Skeletal muscle satellite cell (primary cell): ENCODE results near the gene RCBTB1.
"Not testable (repeated sequence)": the region's sequence is repeated elsewhere in the genome, so short reads cannot be mapped to it uniquely, and the experiment has no call there.

ENCODE experiments used
- H3K27me3 ChIP-seq: 2 replicates; pipeline ENCODE4 v1.7.0; 2013; ENCODE audit warnings: low read length; ENCODE audit not compliant: control insufficient read depth, insufficient read depth
- H3K36me3 ChIP-seq: 2 replicates; pipeline ENCODE4 v1.7.0; 2013; ENCODE audit warnings: mild to moderate bottlenecking, control low read depth, low read length; ENCODE audit not compliant: insufficient read depth
- H3K4me1 ChIP-seq: 2 replicates; pipeline ENCODE4 v1.7.0; 2013; ENCODE audit warnings: low read length; ENCODE audit not compliant: control insufficient read depth, insufficient read depth
- H3K4me2 ChIP-seq: 2 replicates; pipeline ENCODE4 v1.7.0; 2013; ENCODE audit warnings: mild to moderate bottlenecking, low read length
- H3K4me3 ChIP-seq: 2 replicates; pipeline ENCODE4 v1.7.0; 2013; ENCODE audit warnings: low read length
- H3K9ac ChIP-seq: 2 replicates; pipeline ENCODE4 v1.7.0; 2013; ENCODE audit warnings: mild to moderate bottlenecking, low read depth, low read length, moderate library complexity
- H3K9me3 ChIP-seq: replicated peaks from 2 replicates; pipeline ENCODE4 v1.7.0; 2013; ENCODE audit warnings: mild to moderate bottlenecking, control low read depth, low read length

The RCBTB1 gene

DNA sequence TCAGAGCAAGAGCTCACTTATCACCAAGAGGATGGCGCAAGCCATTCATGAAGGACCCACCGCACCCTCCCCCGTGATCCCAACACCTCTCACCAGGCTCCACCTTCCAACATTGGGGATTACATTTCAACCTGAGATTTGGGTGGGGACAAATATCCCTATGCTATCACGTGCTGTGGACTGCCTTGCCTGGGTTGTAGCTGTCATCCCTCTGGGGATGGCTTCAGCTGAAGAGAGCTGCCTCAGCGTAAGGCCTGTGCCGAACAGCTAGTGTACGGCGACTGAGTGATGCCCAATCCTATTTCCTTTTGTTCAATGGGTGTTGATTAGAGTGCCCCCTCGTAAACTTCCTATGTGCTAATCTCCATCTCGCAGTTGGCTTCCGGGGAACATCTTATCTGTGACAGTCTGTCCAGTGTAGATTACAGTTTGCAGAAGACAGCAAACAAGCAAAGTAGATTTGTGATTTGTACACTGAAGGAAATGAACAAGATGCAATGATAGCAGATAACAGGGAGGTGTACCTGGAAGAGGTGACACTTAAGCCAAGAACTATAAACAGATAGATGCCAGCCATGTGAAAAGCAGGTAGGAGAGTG lies 11.8 kb upstream of the RCBTB1 start:
- Histone ChIP-seq H3K4me2 (no peak overlapping the region), H3K4me3 (no peak overlapping the region), H3K9me3 (no peaks in the 10 kb centered on the region), H3K36me3 (no peaks in the 10 kb centered on the region), H3K4me1 (no peaks in the 10 kb centered on the region), H3K27me3 (peaks cover 8% of the 10 kb centered on the region), H3K9ac (no peak overlapping the region)

DNA sequence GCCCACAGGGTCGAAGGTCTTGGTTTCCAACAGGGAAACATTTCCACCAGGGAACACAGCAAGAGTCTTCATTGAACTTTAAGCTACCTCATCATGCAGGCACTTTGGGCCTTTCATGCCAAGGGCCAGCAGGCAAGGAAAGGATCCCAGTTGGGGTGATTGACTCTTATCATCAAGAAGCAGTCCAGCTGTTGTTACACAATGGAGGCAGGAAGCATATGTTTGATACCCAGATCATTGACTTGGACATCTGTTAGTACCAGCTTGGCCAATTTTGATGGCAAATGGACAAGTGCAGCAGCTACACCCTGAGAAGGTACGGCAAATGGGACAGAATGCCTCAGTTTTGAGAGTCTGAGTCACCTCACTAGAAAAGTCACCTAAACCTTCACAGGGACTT lies 10.9 kb upstream of the RCBTB1 start:
- no peak overlapping the region for H3K4me2 ChIP-seq
- no peaks in the 10 kb centered on the region for H3K36me3 ChIP-seq
- peaks cover 8% of the 10 kb centered on the region for H3K27me3 ChIP-seq
- no peaks in the 10 kb centered on the region for H3K4me1 ChIP-seq
- no peaks in the 10 kb centered on the region for H3K9me3 ChIP-seq
- no peak overlapping the region for H3K4me3 ChIP-seq
- H3K9ac ChIP-seq, result no peak overlapping the region

DNA sequence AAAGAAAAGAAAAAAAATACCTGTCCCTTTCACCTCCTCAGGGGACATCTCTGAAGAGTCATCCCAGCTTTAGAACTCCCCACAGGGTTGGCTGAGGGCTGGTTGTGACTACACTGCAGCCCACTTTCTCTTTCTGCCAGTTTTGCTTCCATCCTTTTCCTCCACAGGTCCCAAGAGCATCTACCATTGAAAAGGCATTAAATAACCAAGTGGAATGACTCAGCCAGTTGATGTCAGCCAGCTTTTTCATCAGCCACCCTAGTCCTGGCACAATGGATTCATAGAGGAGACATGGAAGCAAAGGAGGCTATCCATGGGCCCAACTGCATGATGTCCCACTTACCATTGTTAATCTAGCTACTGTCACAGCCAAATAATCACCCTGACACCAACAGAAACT lies 9.2 kb upstream of the RCBTB1 start:
- H3K4me3 ChIP-seq, result no peak overlapping the region
- H3K4me1 ChIP-seq, result no peaks in the 10 kb centered on the region
- H3K4me2 ChIP-seq, result no peak overlapping the region
- peaks cover 8% of the 10 kb centered on the region for H3K27me3 ChIP-seq
- no peaks in the 10 kb centered on the region for H3K36me3 ChIP-seq
- H3K9ac ChIP-seq, result no peak overlapping the region
- no peaks in the 10 kb centered on the region for H3K9me3 ChIP-seq

DNA sequence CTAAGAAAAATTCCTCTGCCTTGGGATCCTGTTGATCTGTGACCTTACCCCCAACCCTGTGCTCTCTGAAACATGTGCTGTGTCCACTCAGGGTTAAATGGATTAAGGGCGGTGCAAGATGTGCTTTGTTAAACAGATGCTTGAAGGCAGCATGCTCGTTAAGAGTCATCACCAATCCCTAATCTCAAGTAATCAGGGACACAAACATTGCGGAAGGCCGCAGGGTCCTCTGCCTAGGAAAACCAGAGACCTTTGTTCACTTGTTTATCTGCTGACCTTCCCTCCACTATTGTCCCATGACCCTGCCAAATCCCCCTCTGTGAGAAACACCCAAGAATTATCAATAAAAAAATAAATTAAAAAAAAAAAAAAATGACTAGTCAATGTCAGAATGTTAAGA lies 8.5 kb upstream of the RCBTB1 start:
- H3K4me1 ChIP-seq, H3K4me3 ChIP-seq, H3K9ac ChIP-seq, H3K27me3 ChIP-seq, H3K4me2 ChIP-seq, H3K36me3 ChIP-seq, H3K9me3 ChIP-seq: not testable (repeated sequence)

DNA sequence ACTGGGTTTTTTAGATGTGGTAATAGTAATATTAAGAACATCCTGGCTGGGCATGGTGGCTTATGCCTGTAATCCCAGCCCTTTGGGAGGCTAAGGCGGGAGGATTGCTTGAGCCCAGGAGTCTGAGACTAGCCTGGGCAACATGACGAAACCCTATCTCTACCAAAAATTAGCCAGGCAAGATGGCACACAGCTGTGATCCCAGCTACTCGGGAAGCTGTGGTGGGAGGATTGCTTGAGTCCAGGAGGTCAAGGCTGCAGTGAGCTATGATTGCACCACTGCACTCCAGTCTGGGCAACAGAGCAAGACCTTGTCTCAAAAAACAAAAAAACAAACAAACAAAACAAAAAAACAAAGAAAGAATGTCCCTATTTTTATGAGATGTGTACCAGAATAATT lies 5.4 kb upstream of the RCBTB1 start:
- not testable (repeated sequence) for H3K4me2 ChIP-seq

DNA sequence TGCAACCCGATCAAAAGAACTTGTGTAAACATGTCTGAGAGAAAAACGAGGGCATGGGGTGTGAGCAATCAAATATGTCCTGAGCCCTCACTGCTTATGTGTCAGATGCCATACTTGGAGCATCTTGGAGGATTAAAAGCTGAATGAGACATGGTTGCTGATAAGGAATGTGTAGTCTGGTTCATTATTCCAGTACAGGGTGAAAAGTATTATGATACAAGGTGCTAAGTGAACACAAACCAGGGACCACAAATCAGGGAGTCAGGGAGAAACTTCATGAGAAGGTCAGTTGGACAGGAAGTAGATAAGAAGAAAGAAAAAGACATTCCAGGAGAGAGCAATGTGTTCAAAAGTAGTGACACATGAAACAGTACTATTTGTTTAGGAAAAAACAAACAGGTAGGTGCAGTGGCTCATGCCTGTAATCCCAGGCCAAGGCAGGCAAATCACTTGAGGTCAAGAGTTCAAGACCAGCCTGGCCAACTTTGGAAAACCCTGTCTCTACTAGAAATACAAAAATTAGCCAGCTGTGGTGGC lies 2.0 kb upstream of the RCBTB1 start:
- no peak overlapping the region for H3K4me2 ChIP-seq
- no peaks in the 10 kb centered on the region for H3K9me3 ChIP-seq
- H3K36me3 ChIP-seq, result no peaks in the 10 kb centered on the region
- H3K9ac ChIP-seq, result no peak overlapping the region
- no peaks in the 10 kb centered on the region for H3K27me3 ChIP-seq
- H3K4me3 ChIP-seq, result no peak overlapping the region
- H3K4me1 ChIP-seq, result peaks cover 23% of the 10 kb centered on the region

More for the DNA sequence above, 5.4 kb upstream of the RCBTB1 start:
- H3K9me3 ChIP-seq, H3K36me3 ChIP-seq, H3K27me3 ChIP-seq, H3K9ac ChIP-seq, H3K4me3 ChIP-seq: not testable (repeated sequence)
- peaks cover 12% of the 10 kb centered on the region for H3K4me1 ChIP-seq

DNA sequence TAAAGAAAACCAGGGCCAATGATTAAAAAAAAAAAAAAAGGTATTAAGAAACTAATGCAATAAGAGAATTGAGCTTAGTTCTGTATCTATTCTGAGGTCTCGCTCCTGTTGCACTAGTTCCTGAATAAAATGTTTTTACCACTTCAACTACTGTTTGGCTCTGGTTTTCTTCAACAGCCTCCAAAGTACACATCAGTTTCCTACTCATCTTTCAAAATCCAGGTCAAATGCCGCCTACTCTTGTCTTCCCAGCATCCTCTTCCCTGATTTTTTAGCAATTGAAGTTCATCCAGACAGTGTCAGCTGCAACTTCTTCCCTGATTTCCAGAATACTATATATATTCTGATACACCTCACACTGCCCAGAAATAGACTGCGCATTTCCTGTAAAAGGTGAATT lies 1.4 kb upstream of the RCBTB1 start:
- no peak overlapping the region for H3K4me3 ChIP-seq
- no peaks in the 10 kb centered on the region for H3K9me3 ChIP-seq
- no peak overlapping the region for H3K4me2 ChIP-seq
- H3K9ac ChIP-seq, result no peak overlapping the region
- H3K27me3 ChIP-seq, result no peaks in the 10 kb centered on the region
- H3K4me1 ChIP-seq, result peaks cover 23% of the 10 kb centered on the region
- H3K36me3 ChIP-seq, result no peaks in the 10 kb centered on the region

DNA sequence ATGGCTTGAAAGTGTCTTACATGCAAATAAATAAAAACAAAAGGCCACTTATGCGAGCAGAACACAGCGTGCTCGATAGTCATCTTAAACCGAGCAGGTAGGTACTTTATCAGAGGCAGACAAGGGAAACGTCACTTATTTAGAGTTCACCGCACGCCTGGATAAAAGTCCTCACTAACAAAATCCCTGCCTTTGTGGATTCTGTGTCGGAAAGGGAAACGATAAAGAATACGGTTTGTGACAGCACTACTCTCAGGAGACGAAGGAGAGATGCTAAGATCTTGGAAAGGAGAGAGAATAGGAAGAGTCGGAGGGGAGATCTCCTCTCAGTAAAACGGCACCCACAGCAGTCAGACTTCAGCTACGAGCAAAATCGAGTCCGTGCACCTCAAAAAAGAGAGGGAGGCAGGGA lies 581 bp downstream of the RCBTB1 start:
- H3K4me1 ChIP-seq, result peaks cover 23% of the 10 kb centered on the region
- H3K9ac ChIP-seq, result peak overlapping the region; percentile 93
- peak overlapping the region; percentile 97 for H3K4me3 ChIP-seq
- H3K36me3 ChIP-seq, result peaks cover 6% of the 10 kb centered on the region
- H3K9me3 ChIP-seq, result no peaks in the 10 kb centered on the region
- H3K4me2 ChIP-seq, result peak overlapping the region; percentile 99
- H3K27me3 ChIP-seq, result no peaks in the 10 kb centered on the region

DNA sequence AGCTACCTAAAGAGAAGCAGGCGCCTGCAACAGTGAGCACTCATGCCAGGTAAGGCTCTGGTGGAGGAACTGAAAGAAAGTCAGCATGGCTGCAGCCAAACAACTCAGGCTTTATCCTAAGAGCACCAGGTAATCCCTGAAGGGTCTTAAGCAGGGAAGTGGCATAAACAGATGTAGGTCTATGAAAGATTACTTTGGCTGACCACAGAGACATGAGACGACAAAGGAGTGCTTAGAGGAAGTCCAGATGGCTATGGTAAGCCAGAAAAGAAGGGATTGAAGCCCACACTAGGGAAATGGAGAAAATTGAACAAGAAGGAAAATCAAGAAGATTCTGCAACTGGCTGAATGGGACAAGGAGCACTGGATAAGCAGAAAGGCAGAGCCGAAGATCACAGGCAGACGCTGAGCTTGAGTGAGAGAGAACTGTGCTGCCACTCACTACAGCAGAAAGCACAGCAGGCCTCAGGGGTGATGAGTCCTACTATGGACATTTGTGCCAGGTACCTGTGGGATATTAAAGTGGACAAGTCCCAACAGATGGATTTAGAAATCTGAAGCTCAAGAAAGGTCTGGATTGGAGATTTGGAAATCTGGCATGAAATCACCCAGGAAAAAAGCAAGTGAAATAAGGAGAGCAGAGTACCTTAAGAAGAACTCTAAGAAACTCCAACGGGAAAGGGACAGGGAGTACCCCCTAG lies 4.2 kb downstream of the RCBTB1 start:
- H3K27me3 ChIP-seq, result no peaks in the 10 kb centered on the region
- no peaks in the 10 kb centered on the region for H3K9me3 ChIP-seq
- H3K4me1 ChIP-seq, result peaks cover 15% of the 10 kb centered on the region
- H3K4me3 ChIP-seq, result no peak overlapping the region
- H3K36me3 ChIP-seq, result peaks cover 16% of the 10 kb centered on the region
- H3K9ac ChIP-seq, result no peak overlapping the region
- no peak overlapping the region for H3K4me2 ChIP-seq

DNA sequence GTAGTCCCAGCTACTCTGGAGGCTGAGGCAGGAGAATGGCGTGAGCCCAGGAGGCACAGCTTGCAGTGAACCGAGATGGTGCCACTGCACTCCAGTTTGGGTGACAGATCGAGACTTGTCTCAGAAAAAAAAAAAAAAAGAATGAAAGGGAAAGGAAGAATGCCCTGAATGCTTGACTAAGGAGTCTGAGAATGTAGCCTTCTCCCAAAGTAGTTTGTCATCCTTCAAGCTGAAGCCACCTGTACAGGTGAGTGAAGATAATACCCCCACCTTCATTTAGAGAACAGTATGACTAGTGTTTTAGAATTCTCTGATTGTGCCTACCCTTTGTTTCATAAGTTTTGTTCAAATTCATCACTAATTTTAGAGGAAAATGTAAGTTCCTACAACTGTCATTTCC lies 5.9 kb downstream of the RCBTB1 start:
- Histone ChIP-seq H3K9me3 (no peaks in the 10 kb centered on the region), H3K9ac (no peak overlapping the region), H3K4me2 (no peak overlapping the region), H3K27me3 (no peaks in the 10 kb centered on the region), H3K4me1 (peaks cover 8% of the 10 kb centered on the region), H3K36me3 (peaks cover 16% of the 10 kb centered on the region), H3K4me3 (no peak overlapping the region)

DNA sequence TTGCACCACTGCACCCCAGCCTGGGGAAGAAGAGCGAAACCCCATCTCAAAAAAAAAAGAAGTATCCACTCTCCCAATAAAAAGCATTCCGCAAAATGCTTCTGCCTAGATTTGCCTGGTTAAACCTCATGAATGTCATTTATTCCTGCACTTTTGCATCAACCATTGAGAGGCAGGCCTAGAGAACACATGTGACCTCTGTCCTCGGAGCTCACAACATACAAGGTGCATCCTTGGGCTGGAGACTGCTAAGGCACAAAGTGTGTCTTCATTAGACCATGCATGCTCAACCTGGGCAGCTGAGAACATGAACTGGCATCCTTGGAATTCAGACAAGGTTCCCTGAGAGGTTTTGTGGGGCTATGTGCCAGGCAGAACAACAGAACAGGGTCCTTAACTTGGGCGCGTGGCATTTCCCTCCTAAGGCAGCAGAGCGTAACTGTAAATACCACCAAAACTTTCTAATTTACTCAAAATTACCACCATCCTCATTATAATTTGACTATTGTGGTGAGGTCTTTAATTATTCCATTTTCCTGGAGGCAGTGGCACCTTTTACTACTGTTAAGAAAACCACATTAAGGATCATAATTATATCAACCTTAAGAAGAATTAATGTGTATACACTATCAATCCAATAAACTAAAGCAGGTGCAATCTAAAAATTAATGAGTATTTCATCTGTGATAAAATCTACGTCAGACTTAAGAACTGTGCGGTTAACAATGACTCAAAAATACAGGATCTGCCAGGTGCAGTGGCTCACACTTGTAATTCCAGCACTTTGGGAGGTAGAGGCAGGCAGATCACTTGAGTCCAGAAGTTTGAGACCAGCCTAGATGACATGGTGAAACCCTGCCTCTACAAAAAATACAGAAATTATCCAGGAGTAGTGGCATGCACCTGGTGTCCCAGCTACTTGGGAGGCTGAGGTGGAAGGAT lies 13.8 kb downstream of the RCBTB1 start:
- H3K9me3 ChIP-seq, result no peaks in the 10 kb centered on the region
- H3K4me2 ChIP-seq, result no peak overlapping the region
- H3K4me1 ChIP-seq, result peaks cover 4% of the 10 kb centered on the region
- peaks cover 6% of the 10 kb centered on the region for H3K36me3 ChIP-seq
- H3K4me3 ChIP-seq, result no peak overlapping the region
- H3K27me3 ChIP-seq, result no peaks in the 10 kb centered on the region
- no peak overlapping the region for H3K9ac ChIP-seq
